Lower lobe of right lung (tissue), 2 donors: Measurements from ENCODE around the gene TMX1. TPM values are rescaled to one million over a fixed set of nuclear protein-coding genes. Genes with fewer than 3 reads are reported as not detected.
A peak's percentile ranks its signal among the peaks of the same experiment; 100 is the strongest.

Experiments used
- ATAC-seq, 2 donors: fragments of 200-7000 bp; cut with Tn5 transposase; one replicate each; pipeline ENCODE4 v1.9.1; 2020 to 2022; ENCODE audit warnings: mild to moderate bottlenecking in 2 of 2, moderate library complexity in 2 of 2
- DNase-seq: peaks from one replicate; pipeline ENCODE4 v3.0.0-alpha.2; 2020
- H3K27ac ChIP-seq: fragments of 200-600 bp; one replicate; pipeline ENCODE4 v1.8.0; 2022
- H3K27me3 ChIP-seq: fragments of 200-600 bp; one replicate; pipeline ENCODE4 v1.8.0; 2022; ENCODE audit warnings: low read depth
- H3K36me3 ChIP-seq: fragments of 200-600 bp; one replicate; pipeline ENCODE4 v1.8.0; 2022; ENCODE audit warnings: mild to moderate bottlenecking
- H3K4me1 ChIP-seq: fragments of 200-600 bp; one replicate; pipeline ENCODE4 v1.8.0; 2022
- H3K4me3 ChIP-seq: fragments of 200-600 bp; one replicate; pipeline ENCODE4 v1.8.0; 2022; ENCODE audit warnings: mild to moderate bottlenecking
- H3K9me3 ChIP-seq: fragments of 200-600 bp; one replicate; pipeline ENCODE4 v1.8.0; 2022
- CTCF ChIP-seq: fragments of 200-600 bp; IDR thresholded peaks from one replicate; pipeline ENCODE4 v1.8.0; 2022; ENCODE audit warnings: antibody characterized with exemption, mild to moderate bottlenecking
- intact Hi-C: fragments of 100-400 bp; cut with DNase I; formaldehyde crosslinking; loops from one replicate; pipeline ENCODE4 v1.11.0; 2022
- long read RNA-seq: library from polyadenylated mRNA; unstranded; transcript quantifications from one replicate; pipeline ENCODE4 v2.0.0, GENCODE V29; 2021
- total RNA-seq: library from RNA; stranded (reverse); fragmentation: NEBNext Ultra II Directional; extraction: Animal tissue kit (Norgen Biotek cat#: 25700); gene quantifications from one replicate; pipeline ENCODE4 v1.2.1, GENCODE V29; 2021
- donor health status: DM: no; HTN: yes; CAD: no; lungs with severe emphysema.

Gene TMX1
- total RNA-seq = 34.6 TPM
- long read RNA-seq, transcript TMX1-201 (8 exons, 3,995 nt) = major isoform, 95 of 103 reads
- long read RNA-seq, partial matches to known transcripts = 4 of 103 reads
- long read RNA-seq, other reads (novel, unspliced or antisense) = 4 of 103 reads

GRCh38 chr14:51239813-51240803 is at the start of gene TMX1:
TSS of gene TMX1 (plus strand) at chr14:51240247. CDS start at chr14:51240293, 46 bp downstream.
- TF ChIP-seq CTCF = no peak
- intact Hi-C loops = no loop called here
- peaks cover 35% of the 10 kb centered on the region for H3K4me1 ChIP-seq

GRCh38 chr14:51201890-51202289 is 38.2 kb upstream of the TMX1 start:
- TF ChIP-seq CTCF = no peak
- no peak for DNase-seq

More at GRCh38 chr14:51239813-51240803, at the start of gene TMX1:
- Histone ChIP-seq H3K36me3 (peaks cover 2% of the 10 kb centered on the region), H3K9me3 (no peaks in the 10 kb centered on the region), H3K27ac (peak within 1 kb of the TSS; percentile 92), H3K4me3 (peak within 1 kb of the TSS; percentile 98), H3K27me3 (no peaks in the 10 kb centered on the region)
- peak; percentile 99 to 100 for ATAC-seq
- DNase-seq = peak; percentile 95

GRCh38 chr14:51202914-51203665 is 37.0 kb upstream of the TMX1 start:
- Histone ChIP-seq H3K27me3 (no peaks in the 10 kb centered on the region), H3K27ac (no peak overlapping the region), H3K4me3 (no peak overlapping the region), H3K9me3 (no peaks in the 10 kb centered on the region), H3K4me1 (no peaks in the 10 kb centered on the region), H3K36me3 (no peaks in the 10 kb centered on the region)
- TF ChIP-seq CTCF = no peak
- DNase-seq = no peak
- ATAC-seq = no peak
- intact Hi-C loops = no loop called here

More at GRCh38 chr14:51201890-51202289, 38.2 kb upstream of the TMX1 start:
- ATAC-seq = no peak
- Histone ChIP-seq H3K36me3 (no peaks in the 10 kb centered on the region), H3K27me3 (no peaks in the 10 kb centered on the region), H3K4me1 (no peaks in the 10 kb centered on the region), H3K4me3 (no peak overlapping the region), H3K9me3 (no peaks in the 10 kb centered on the region), H3K27ac (no peak overlapping the region)
- intact Hi-C loops = no loop called here

- H3K4me3 ChIP-seq = no peak overlapping the region
- DNase-seq (no peak), ATAC-seq (no peak)
- H3K4me1 ChIP-seq = no peaks in the 10 kb centered on the region
- no peak overlapping the region for H3K27ac ChIP-seq
- no peaks in the 10 kb centered on the region for H3K9me3 ChIP-seq
- intact Hi-C loops = no loop called here
- no peaks in the 10 kb centered on the region for H3K36me3 ChIP-seq
- H3K27me3 ChIP-seq = no peaks in the 10 kb centered on the region
- no peak for TF ChIP-seq CTCF
These were observed 36.2 kb upstream of the TMX1 start for GRCh38 chr14:51203881-51204280.

- H3K27ac ChIP-seq = no peak overlapping the region
- no peak for TF ChIP-seq CTCF
- H3K9me3 ChIP-seq = no peaks in the 10 kb centered on the region
- intact Hi-C loops = no loop called here
- no peak overlapping the region for H3K4me3 ChIP-seq
- no peak for ATAC-seq
- DNase-seq = no peak
- no peaks in the 10 kb centered on the region for H3K4me1 ChIP-seq
- no peaks in the 10 kb centered on the region for H3K27me3 ChIP-seq
- no peaks in the 10 kb centered on the region for H3K36me3 ChIP-seq
These were observed 34.6 kb upstream of the TMX1 start for GRCh38 chr14:51205486-51205885.
